HG02840 (cell line): ENCODE data around the gene IL13.
A peak's percentile ranks its signal among the peaks of the same experiment; 100 is the strongest.
"Not testable (repeated sequence)": the region's sequence is repeated elsewhere in the genome, so short reads cannot be mapped to it uniquely, and the experiment has no call there.

Source experiments
- ATAC-seq: cut with Tn5 transposase; IDR thresholded peaks from one replicate; pipeline ENCODE4 v1.9.1; 2021; ENCODE audit warnings: mild to moderate bottlenecking, moderate library complexity, moderate number of reproducible peaks; ENCODE audit not compliant: unreplicated experiment, low FRiP score

The IL13 gene

GRCh38 chr5:132687995-132688394 lies 30.0 kb downstream of the IL13 start:
- no peak for ATAC-seq

GRCh38 chr5:132688536-132689339 lies 30.8 kb downstream of the IL13 start:
- peak; percentile 55 for ATAC-seq

- ATAC-seq = no peak
Observed at GRCh38 chr5:132689513-132689912, 31.5 kb downstream of the IL13 start.

- ATAC-seq = no peak
Observed at GRCh38 chr5:132690156-132690555, 32.2 kb downstream of the IL13 start.

GRCh38 chr5:132691755-132692631 lies 34.0 kb downstream of the IL13 start:
- not testable (repeated sequence) for ATAC-seq

GRCh38 chr5:132692632-132692967 lies 34.6 kb downstream of the IL13 start:
- no peak for ATAC-seq

GRCh38 chr5:132695956-132696355 lies 38.0 kb downstream of the IL13 start:
- ATAC-seq = no peak

GRCh38 chr5:132704875-132705274 lies 46.9 kb downstream of the IL13 start:
- ATAC-seq = no peak

- ATAC-seq = no peak
Observed at GRCh38 chr5:132708645-132709044, 50.7 kb downstream of the IL13 start.
